ENCODE results near the gene SERPINE1. TPM values are rescaled to one million over a fixed set of nuclear protein-coding genes. Genes with fewer than 3 reads are reported as not detected.
A peak's percentile ranks its signal among the peaks of the same experiment; 100 is the strongest.
"Not testable (repeated sequence)": the region's sequence is repeated elsewhere in the genome, so short reads cannot be mapped to it uniquely, and the experiment has no call there.

The SERPINE1 gene
- total RNA-seq, 1 donor from 2014 or later = 15.4 TPM

GRCh38 chr7:101099969-101100781 is 26.7 kb upstream of the SERPINE1 start:
- DNase-seq = peak; percentile 80
- H3K4me3 ChIP-seq = no peak overlapping the region
- no peaks in the 10 kb centered on the region for H3K9me3 ChIP-seq
- intact Hi-C loops (cut with DNase I) = loop anchor here (5.0 kb wide), 1 partner anchor 37 kb away; no protein-coding TSS in a partner anchor
- H3K4me1 ChIP-seq = peaks cover 28% of the 10 kb centered on the region
- no peaks in the 10 kb centered on the region for H3K36me3 ChIP-seq
- TF ChIP-seq, protein P1, sequence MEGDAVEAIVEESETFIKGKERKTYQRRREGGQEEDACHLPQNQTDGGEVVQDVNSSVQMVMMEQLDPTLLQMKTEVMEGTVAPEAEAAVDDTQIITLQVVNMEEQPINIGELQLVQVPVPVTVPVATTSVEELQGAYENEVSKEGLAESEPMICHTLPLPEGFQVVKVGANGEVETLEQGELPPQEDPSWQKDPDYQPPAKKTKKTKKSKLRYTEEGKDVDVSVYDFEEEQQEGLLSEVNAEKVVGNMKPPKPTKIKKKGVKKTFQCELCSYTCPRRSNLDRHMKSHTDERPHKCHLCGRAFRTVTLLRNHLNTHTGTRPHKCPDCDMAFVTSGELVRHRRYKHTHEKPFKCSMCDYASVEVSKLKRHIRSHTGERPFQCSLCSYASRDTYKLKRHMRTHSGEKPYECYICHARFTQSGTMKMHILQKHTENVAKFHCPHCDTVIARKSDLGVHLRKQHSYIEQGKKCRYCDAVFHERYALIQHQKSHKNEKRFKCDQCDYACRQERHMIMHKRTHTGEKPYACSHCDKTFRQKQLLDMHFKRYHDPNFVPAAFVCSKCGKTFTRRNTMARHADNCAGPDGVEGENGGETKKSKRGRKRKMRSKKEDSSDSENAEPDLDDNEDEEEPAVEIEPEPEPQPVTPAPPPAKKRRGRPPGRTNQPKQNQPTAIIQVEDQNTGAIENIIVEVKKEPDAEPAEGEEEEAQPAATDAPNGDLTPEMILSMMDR (IDR thresholded peaks at IDR 0.05) = no peak
- peak; percentile 87 to 90 for ATAC-seq
- H3K27ac ChIP-seq = no peak overlapping the region
- no peaks in the 10 kb centered on the region for H3K27me3 ChIP-seq (ENCODE audit: low read depth)

DNA sequence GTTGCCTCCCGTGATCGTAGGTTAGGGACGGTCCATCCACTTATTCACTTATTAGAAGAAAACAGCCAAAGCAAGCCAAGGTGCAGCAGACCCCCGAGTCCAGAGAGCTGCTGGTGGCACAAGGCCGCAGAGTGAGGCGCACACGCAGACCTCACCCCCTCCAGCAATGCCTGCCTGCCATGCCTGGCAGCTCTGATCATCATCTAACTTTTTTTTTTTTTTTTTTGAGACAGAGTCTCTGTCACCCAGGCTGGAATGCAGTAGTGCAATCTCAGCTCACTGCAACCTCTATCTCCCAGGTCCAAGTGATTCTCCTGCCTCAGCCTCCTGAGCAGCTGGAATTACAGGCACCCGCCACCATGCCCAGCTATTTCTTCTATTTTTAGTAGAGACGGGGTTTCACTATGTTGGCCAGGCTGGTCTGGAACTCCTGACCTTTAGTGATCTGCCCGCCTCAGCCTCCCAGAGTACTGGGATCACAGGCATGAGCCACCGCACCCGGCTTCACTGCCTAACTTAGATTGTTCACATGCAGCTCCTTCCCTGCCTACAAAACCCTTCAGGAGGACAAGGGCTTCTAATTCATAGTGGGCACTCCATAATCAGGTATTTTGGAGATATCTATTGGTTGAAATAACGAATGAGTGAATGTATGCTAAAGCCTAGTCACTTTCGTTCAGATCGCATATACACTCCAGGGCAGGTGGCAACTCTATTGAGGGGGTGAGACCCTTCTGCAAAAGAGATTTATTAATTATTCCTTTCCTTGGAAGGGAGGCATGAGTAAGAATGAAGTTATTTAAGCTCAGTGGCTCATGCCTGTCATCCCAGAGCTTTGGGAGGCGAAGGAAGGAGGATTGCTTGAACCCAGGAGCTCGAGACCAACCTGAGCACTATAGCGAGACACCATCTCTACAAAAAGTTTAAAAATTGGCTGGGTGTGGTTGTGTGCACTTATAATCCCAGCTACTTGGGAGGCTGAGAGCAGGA is 25.8 kb upstream of the SERPINE1 start:
- Histone ChIP-seq H3K9me3 (no peaks in the 10 kb centered on the region), H3K27ac (no peak overlapping the region), H3K4me1 (peaks cover 28% of the 10 kb centered on the region), H3K27me3 (ENCODE audit: low read depth) (no peaks in the 10 kb centered on the region), H3K36me3 (no peaks in the 10 kb centered on the region), H3K4me3 (no peak overlapping the region)
- ATAC-seq = no peak
- TF ChIP-seq, protein P1 (IDR thresholded peaks at IDR 0.05) = no peak
- intact Hi-C loops (cut with DNase I) = no loop called here
- DNase-seq = no peak

DNA sequence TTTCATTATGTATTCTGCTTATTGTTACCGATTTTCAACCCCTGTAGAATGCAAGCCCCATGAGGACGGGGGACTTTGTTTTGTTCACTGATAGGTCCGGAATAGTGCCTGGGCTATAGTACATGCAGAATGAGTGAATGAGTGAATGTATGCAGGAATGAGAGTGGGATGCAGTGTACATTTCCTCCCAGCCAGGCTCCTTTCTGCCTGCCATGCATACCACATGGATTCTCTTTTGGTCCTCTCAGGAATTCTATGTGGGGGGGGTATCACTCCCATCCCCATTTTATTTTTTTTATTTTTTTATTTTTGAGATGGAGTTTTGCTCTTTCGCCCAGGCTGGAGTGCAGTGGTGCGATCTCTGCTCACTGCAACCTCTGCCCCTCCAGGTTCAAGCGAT is 24.9 kb upstream of the SERPINE1 start:
- Histone ChIP-seq H3K27me3 (ENCODE audit: low read depth) (no peaks in the 10 kb centered on the region), H3K4me3 (no peak overlapping the region), H3K9me3 (no peaks in the 10 kb centered on the region), H3K27ac (no peak overlapping the region), H3K4me1 (peaks cover 28% of the 10 kb centered on the region), H3K36me3 (no peaks in the 10 kb centered on the region)
- intact Hi-C loops (cut with DNase I) = no loop called here
- no peak for DNase-seq
- no peak for ATAC-seq
- TF ChIP-seq, protein P1 (IDR thresholded peaks at IDR 0.05) = no peak

GRCh38 chr7:101103701-101104100 is 23.2 kb upstream of the SERPINE1 start:
- intact Hi-C loops (cut with DNase I); H3K4me3 ChIP-seq; DNase-seq; H3K27ac ChIP-seq; H3K9me3 ChIP-seq; ATAC-seq; H3K36me3 ChIP-seq; H3K27me3 ChIP-seq (ENCODE audit: low read depth): not testable (repeated sequence)
- H3K4me1 ChIP-seq = peaks cover 33% of the 10 kb centered on the region

DNA sequence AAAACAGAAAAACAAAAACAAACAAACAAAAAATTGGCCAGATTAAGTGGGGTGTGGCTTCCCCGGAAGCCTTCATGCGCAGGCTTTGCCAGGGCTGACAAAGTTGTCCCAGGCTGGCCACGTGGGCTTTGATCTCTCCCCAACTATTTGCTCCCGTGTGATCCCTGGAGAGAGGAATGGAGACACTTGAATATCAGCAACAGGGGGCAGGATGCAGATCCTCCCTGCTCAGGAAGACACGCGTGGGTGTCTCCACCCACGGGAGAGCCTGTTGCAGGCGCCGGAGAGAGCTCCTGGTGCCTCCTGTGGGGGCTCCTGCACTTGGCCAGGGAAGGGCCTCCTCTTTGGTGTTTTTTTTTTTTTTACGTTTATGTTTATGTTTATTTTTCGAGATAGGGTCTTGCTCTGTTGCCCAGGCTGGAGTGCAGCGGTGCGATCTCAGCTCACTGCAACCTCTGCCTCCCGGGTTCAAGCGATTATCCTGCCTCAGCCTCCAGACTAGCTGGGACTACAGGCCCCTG is 22.7 kb upstream of the SERPINE1 start:
- no peaks in the 10 kb centered on the region for H3K27me3 ChIP-seq (ENCODE audit: low read depth)
- DNase-seq (no peak), ATAC-seq (no peak)
- H3K9me3 ChIP-seq = no peaks in the 10 kb centered on the region
- H3K4me1 ChIP-seq = peaks cover 38% of the 10 kb centered on the region
- no peaks in the 10 kb centered on the region for H3K36me3 ChIP-seq
- intact Hi-C loops (cut with DNase I) = no loop called here
- H3K4me3 ChIP-seq = no peak overlapping the region
- no peak overlapping the region for H3K27ac ChIP-seq
- TF ChIP-seq, protein P1 (IDR thresholded peaks at IDR 0.05) = no peak
